H1 (cell line): Measurements from ENCODE around the gene DYNC2I2. TPM values are rescaled to one million over a fixed set of nuclear protein-coding genes. Genes with fewer than 3 reads are reported as not detected.

ENCODE experiments used
- CTCF ChIA-PET: fragments of 300-600 bp; sonication (Branson Sonifier 250); formaldehyde crosslinking; loops from one replicate; lab custom pipeline; 2021; ENCODE audit not compliant: partially characterized antibody; lab: Charles Lee
- POLR2A ChIA-PET: fragments of 300-600 bp; sonication (Branson Sonifier 250); formaldehyde crosslinking; loops from one replicate; lab custom pipeline; 2021; ENCODE audit warnings: inconsistent platforms; ENCODE audit not compliant: partially characterized antibody; lab: Charles Lee
- DNase-seq, 2 experiments: peaks; one replicate each; pipeline versions ENCODE4 v3.0.0 to v3.0.0-alpha.2; 2010 to 2022; ENCODE audit warnings: low spot score in 2 of 2, low read depth in 1 of 2, mixed read lengths in 1 of 2
- FAIRE-seq: peaks from 2 replicates; lab custom pipeline; 2011; peaks lifted over from hg19 to GRCh38; lab: Jason Lieb, UNC
- H2AFZ ChIP-seq: 2 replicates; pipeline ENCODE4 v1.8.1; 2012; ENCODE audit warnings: low read length, inconsistent platforms
- H2AK5ac ChIP-seq: 2 replicates; pipeline ENCODE4 v1.6.1; 2013; ENCODE audit warnings: low read depth, low read length
- H2BK120ac ChIP-seq: replicated peaks from 2 replicates; pipeline ENCODE3; 2013; ENCODE audit warnings: low read depth, low read length, inconsistent platforms
- H2BK12ac ChIP-seq: 2 replicates; pipeline ENCODE4 v1.6.1; 2013; ENCODE audit warnings: low read depth, low read length
- H2BK15ac ChIP-seq: 2 replicates; pipeline ENCODE4 v1.6.1; 2013; ENCODE audit warnings: low read length
- H2BK20ac ChIP-seq: 2 replicates; pipeline ENCODE4 v1.6.1; 2013; ENCODE audit warnings: low read length
- H2BK5ac ChIP-seq: 2 replicates; pipeline ENCODE4 v1.6.1; 2013; ENCODE audit warnings: low read depth, low read length
- H3K14ac ChIP-seq: 2 replicates; pipeline ENCODE4 v1.6.1; 2013; ENCODE audit warnings: inconsistent platforms; ENCODE audit not compliant: insufficient read length
- H3K18ac ChIP-seq: 2 replicates; pipeline ENCODE4 v1.6.1; 2013; ENCODE audit warnings: low read length; ENCODE audit errors: extremely low read depth
- H3K23ac ChIP-seq: 2 replicates; pipeline ENCODE4 v1.6.1; 2013; ENCODE audit warnings: inconsistent platforms; ENCODE audit not compliant: insufficient read length
- H3K23me2 ChIP-seq: 2 replicates; pipeline ENCODE4 v1.6.1; 2013; ENCODE audit warnings: low read depth, low read length
- H3K27ac ChIP-seq: 2 replicates; pipeline ENCODE4 v1.6.1; 2011; ENCODE audit warnings: low read depth, low read length, inconsistent platforms
- H3K27me3 ChIP-seq, 4 experiments: replicated peaks in 1 of 4; 1 replicate in 1 of 4; 2 replicates in 3 of 4; pipeline versions ENCODE4 v1.6.1 to v1.8.1; 2011 to 2013; ENCODE audit warnings: low read length in 3 of 4, mild to moderate bottlenecking in 3 of 4, inconsistent platforms in 2 of 4, mixed read lengths in 2 of 4, moderate library complexity in 1 of 4; ENCODE audit not compliant: control insufficient read depth in 3 of 4, insufficient read depth in 3 of 4; ENCODE audit errors: extremely low read depth in 1 of 4
- H3K36me3 ChIP-seq, 4 experiments: 2 replicates each; pipeline versions ENCODE4 v1.6.1 to v1.8.1; 2011 to 2013; ENCODE audit warnings: mild to moderate bottlenecking in 4 of 4, low read length in 3 of 4, moderate library complexity in 2 of 4, control low read depth in 1 of 4, inconsistent platforms in 1 of 4; ENCODE audit not compliant: insufficient read depth in 4 of 4, control insufficient read depth in 2 of 4
- H3K4ac ChIP-seq: replicated peaks from 2 replicates; pipeline ENCODE3; 2013; ENCODE audit warnings: low read length, low read depth, mixed read lengths, inconsistent platforms; ENCODE audit not compliant: insufficient read length
- H3K4me1 ChIP-seq, 4 experiments: replicated peaks in 1 of 4; 1 replicate in 1 of 4; 2 replicates in 3 of 4; pipeline versions ENCODE4 v1.6.1 to v1.8.1; 2011 to 2013; ENCODE audit warnings: low read length in 3 of 4, inconsistent platforms in 2 of 4, mixed read lengths in 1 of 4; ENCODE audit not compliant: insufficient read depth in 4 of 4, control insufficient read depth in 3 of 4
- H3K4me2 ChIP-seq, 2 experiments: 2 replicates each; pipeline versions ENCODE4 v1.6.1 to v1.8.1; 2011 to 2013; ENCODE audit warnings: low read depth in 2 of 2, low read length in 2 of 2, control low read depth in 1 of 2, inconsistent platforms in 1 of 2, mild to moderate bottlenecking in 1 of 2; ENCODE audit not compliant: insufficient read depth in 1 of 2
- H3K4me3 ChIP-seq, 4 experiments: fragments of 200-600, 300-600 bp in 1 of 4; sonication (generic), shearing (Covaris generic), sonication (Bioruptor Twin) in 1 of 4; 2 replicates each; pipeline versions ENCODE4 v1.5.1 to v1.8.1; 2011 to 2016; ENCODE audit warnings: low read length in 4 of 4, low read depth in 3 of 4, control low read depth in 2 of 4, inconsistent platforms in 2 of 4, mild to moderate bottlenecking in 2 of 4, mixed read lengths in 1 of 4, moderate library complexity in 1 of 4; ENCODE audit not compliant: insufficient read depth in 2 of 4; ENCODE audit errors: extremely low read depth in 1 of 4
- H3K56ac ChIP-seq: replicated peaks from 2 replicates; pipeline ENCODE3; 2013; ENCODE audit warnings: low read depth, mild to moderate bottlenecking, mixed read lengths, low read length, inconsistent platforms; ENCODE audit not compliant: insufficient read length
- H3K79me1 ChIP-seq: 2 replicates; pipeline ENCODE4 v1.6.1; 2013; ENCODE audit warnings: low read depth, low read length, control low read depth
- H3K79me2 ChIP-seq, 2 experiments: 2 replicates each; pipeline versions ENCODE4 v1.6.1 to v1.8.1; 2012 to 2013; ENCODE audit warnings: low read length in 2 of 2, mild to moderate bottlenecking in 2 of 2, inconsistent platforms in 1 of 2; ENCODE audit not compliant: insufficient read depth in 2 of 2, control insufficient read depth in 1 of 2
- H3K9ac ChIP-seq, 4 experiments: replicated peaks in 1 of 4; 1 replicate in 1 of 4; 2 replicates in 3 of 4; pipeline versions ENCODE4 v1.6.1 to v1.8.1; 2011 to 2013; ENCODE audit warnings: low read depth in 3 of 4, low read length in 3 of 4, control low read depth in 2 of 4, mild to moderate bottlenecking in 2 of 4, moderate library complexity in 2 of 4, inconsistent platforms in 1 of 4; ENCODE audit errors: extremely low read depth in 1 of 4
- H3K9me3 ChIP-seq, 2 experiments: 2 replicates each; pipeline versions ENCODE4 v1.6.1 to v1.8.1; 2012 to 2013; ENCODE audit warnings: mild to moderate bottlenecking in 2 of 2, moderate library complexity in 2 of 2, control low read depth in 1 of 2, inconsistent platforms in 1 of 2, low read depth in 1 of 2, low read length in 1 of 2, mixed read lengths in 1 of 2; ENCODE audit not compliant: insufficient read depth in 2 of 2
- H4K20me1 ChIP-seq, 2 experiments: replicated peaks in 1 of 2; 2 replicates each; pipeline versions ENCODE3 to v1.8.1; 2011 to 2013; ENCODE audit warnings: inconsistent platforms in 2 of 2, low read length in 2 of 2, mild to moderate bottlenecking in 1 of 2; ENCODE audit not compliant: insufficient read depth in 2 of 2, control insufficient read depth in 1 of 2
- H4K5ac ChIP-seq: 2 replicates; pipeline ENCODE4 v1.6.1; 2013; ENCODE audit warnings: low read length, low read depth, mixed read lengths, inconsistent platforms; ENCODE audit not compliant: insufficient read length
- H4K8ac ChIP-seq: 2 replicates; pipeline ENCODE4 v1.8.0; 2013; ENCODE audit warnings: mild to moderate bottlenecking, moderate library complexity, low read length, inconsistent platforms; ENCODE audit not compliant: insufficient read depth; ENCODE audit errors: extremely low read depth
- H4K91ac ChIP-seq: replicated peaks from 2 replicates; pipeline ENCODE3; 2013; ENCODE audit warnings: low read length, mixed read lengths, inconsistent platforms; ENCODE audit not compliant: insufficient read length
- JUND ChIP-seq: IDR thresholded peaks from 2 replicates; pipeline ENCODE4 v1.6.1; 2011; ENCODE audit warnings: mild to moderate bottlenecking, improper control_type of control experiment, low read length
- WGBS, 2 experiments: shearing (Covaris generic) in 1 of 2; methylation state at CpG; one replicate each; pipeline versions ENCODE4 v1.1.6 to v1.1.7; 2013 to 2015; ENCODE audit warnings: low lambda C conversion rate in 2 of 2, mixed read lengths in 2 of 2, inconsistent platforms in 1 of 2, low coverage in 1 of 2, missing lambda C conversion rate in 1 of 2; ENCODE audit not compliant: insufficient replicate concordance in 2 of 2, insufficient coverage in 1 of 2, insufficient read length in 1 of 2; ENCODE audit errors: extremely low coverage in 1 of 2, missing lambda C conversion rate in 1 of 2; 5-methylcytosine and 5-hydroxymethylcytosine counted together
- polyA plus RNA-seq, 7 experiments: library from polyadenylated mRNA; depleted of rRNA in 3 of 7; stranded (reverse) in 5 of 7; unstranded in 2 of 7; fragments of >200 nt in 5 of 7; fragments of 200-250 nt in 2 of 7; gene quantifications; 1 replicate in 5 of 7; 2 replicates in 1 of 7; 4 replicates in 1 of 7; pipeline versions ENCODE4 v1.2.1 to v1.2.3, GENCODE V29; 2011 to 2013; ENCODE audit warnings: missing spikeins in 2 of 7, mixed read lengths in 2 of 7
- total RNA-seq: library from RNA; stranded (reverse); fragmentation: NEBNext Ultra II Directional; extraction: Animal tissue kit (Norgen Biotek cat#: 25700); gene quantifications from 2 replicates; pipeline ENCODE4 v1.2.1, GENCODE V29; 2021

DYNC2I2 gene
- total and polyA plus RNA-seq, 2 of the 8 experiments (the other 6 are each of a cell fraction or from before 2014, with no cell fraction given): 58.0 to 78.5 TPM

DNA sequence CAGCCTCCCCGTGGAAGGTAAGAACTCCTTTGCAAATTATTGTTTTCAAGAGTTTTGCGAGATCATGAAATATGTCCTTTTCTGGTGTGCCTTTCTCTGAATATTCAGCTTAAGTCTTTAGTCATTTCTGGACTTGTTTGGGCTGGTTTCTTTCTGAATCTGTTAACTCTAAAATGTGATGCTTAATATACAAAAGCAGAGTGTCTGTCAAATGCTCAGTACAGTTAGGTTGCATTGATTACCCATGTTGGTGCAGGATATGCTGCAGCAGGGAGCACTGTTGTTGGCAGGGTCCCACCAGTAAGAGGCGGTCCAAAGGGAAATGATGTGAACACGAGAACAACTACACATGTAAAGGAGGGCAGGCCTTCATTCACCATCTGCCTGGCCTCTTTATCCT, 56.5 kb downstream of the DYNC2I2 start:
- no peaks in the 10 kb centered on the region for H3K4me1 ChIP-seq
- H3K9me3 ChIP-seq: no peaks in the 10 kb centered on the region
- DNase-seq (no peak), FAIRE-seq (no peak)
- H3K4me3 ChIP-seq: no peak overlapping the region
- H3K14ac ChIP-seq: no peak overlapping the region
- no peak overlapping the region for H4K91ac ChIP-seq
- no peak overlapping the region for H3K23ac ChIP-seq
- H3K18ac ChIP-seq: no peak overlapping the region
- no peak overlapping the region for H3K56ac ChIP-seq
- H2BK20ac ChIP-seq: no peak overlapping the region
- no peaks in the 10 kb centered on the region for H3K23me2 ChIP-seq
- no peaks in the 10 kb centered on the region for H3K27me3 ChIP-seq
- H2BK5ac ChIP-seq: no peak overlapping the region
- H3K27ac ChIP-seq: no peak overlapping the region
- no peak overlapping the region for H3K9ac ChIP-seq
- H4K20me1 ChIP-seq: peaks cover 0 to 2% of the 10 kb centered on the region in 2 experiments
- H4K5ac ChIP-seq: no peak overlapping the region
- no peaks in the 10 kb centered on the region for H3K79me2 ChIP-seq
- H4K8ac ChIP-seq: no peak overlapping the region
- 90% methylated on average over 4 of the region's 4 CpGs; no CpG with 5 or more reads in 1 of the 2 experiments for WGBS, 2 experiments
- no peak overlapping the region for H2BK15ac ChIP-seq
- H2AFZ ChIP-seq: no peak overlapping the region
- H3K4me2 ChIP-seq: no peak overlapping the region
- no peak overlapping the region for H2BK120ac ChIP-seq
- no peak overlapping the region for H2BK12ac ChIP-seq
- H2AK5ac ChIP-seq: no peak overlapping the region
- POLR2A ChIA-PET: interaction anchor here (0.6 to 1.6 kb wide), 2 partner anchors 31 to 48 kb away, joined by 3 read pairs; partner anchors contain the start of gene SPTAN1
- H3K36me3 ChIP-seq: peaks cover 12 to 48% (median 32%) of the 10 kb centered on the region in 4 experiments
- CTCF ChIA-PET: interaction anchor here (0.6 to 1.0 kb wide), 3 partner anchors 39 to 234 kb away, joined by 3 to 4 read pairs (median 3); no protein-coding TSS in a partner anchor
- H3K4ac ChIP-seq: no peak overlapping the region
- no peaks in the 10 kb centered on the region for H3K79me1 ChIP-seq
- TF ChIP-seq JUND: no peak
